K562 (cell line): ENCODE measurements around the gene LRMDA.

Experiments
- BCL6 ChIP-seq: fragments of 250-450 bp; sonication (Bioruptor Pico); IDR thresholded peaks from 2 replicates; pipeline ENCODE4 v1.4.0; 2020
- E2F5 ChIP-seq: sonication (generic); formaldehyde crosslinking; IDR thresholded peaks from 2 replicates; pipeline ENCODE4 v1.8.0; 2022; ENCODE audit warnings: mild to moderate bottlenecking, missing genetic modification reagents
- EZH2 ChIP-seq: IDR thresholded peaks from 2 replicates; pipeline ENCODE4 v1.6.1; 2012; ENCODE audit warnings: low read depth, mild to moderate bottlenecking, inconsistent platforms, low read length, borderline replicate concordance
- KAT2B ChIP-seq: IDR thresholded peaks from one replicate; pipeline ENCODE4 v1.6.1; 2012; ENCODE audit warnings: low read depth, mild to moderate bottlenecking, control low read depth, inconsistent platforms, low read length, moderate library complexity
- MAZ ChIP-seq, 2 experiments: fragments of 450-650 bp in 1 of 2; sonication (generic) in 1 of 2; formaldehyde crosslinking; IDR thresholded peaks in 1 of 2; conservative IDR thresholded peaks in 1 of 2; 2 replicates each; pipeline versions ENCODE4 v1.4.0 to v1.5.0; 2020; ENCODE audit warnings: mild to moderate bottlenecking in 1 of 2, missing genetic modification reagents in 1 of 2
- NCOA1 ChIP-seq: fragments of 450-650 bp; IDR thresholded peaks from 2 replicates; pipeline ENCODE4 v1.6.1; 2016; ENCODE audit warnings: low read depth
- TCF7 ChIP-seq: sonication (generic); IDR thresholded peaks from 2 replicates; pipeline ENCODE4 v1.6.1; 2016; ENCODE audit warnings: antibody characterized with exemption, borderline replicate concordance
- ZNF444 ChIP-seq: fragments of 250-450 bp; sonication (Bioruptor Pico); IDR thresholded peaks from 2 replicates; pipeline ENCODE4 v1.4.0; 2020; ENCODE audit warnings: mild to moderate bottlenecking, moderate library complexity
- ZNF512 ChIP-seq: IDR thresholded peaks from 2 replicates; pipeline ENCODE4 v1.6.1; 2016; ENCODE audit warnings: missing genetic modification characterization, missing compliant biosample characterization
- TF ChIP-seq, protein P1 (sequence below), 2 experiments: fragments of 450-650 bp; conservative IDR thresholded peaks; 2 replicates each; pipeline ENCODE4 v1.6.1; 2017; ENCODE audit warnings: mild to moderate bottlenecking in 2 of 2, moderate library complexity in 2 of 2
- TF ChIP-seq, protein P2 (sequence below), 2 experiments: fragments of 450-650 bp; formaldehyde crosslinking in 1 of 2; IDR thresholded peaks; 2 replicates each; pipeline versions ENCODE4 v1.4.0 to v1.6.1; 2014 to 2020; ENCODE audit warnings: mild to moderate bottlenecking in 2 of 2, borderline replicate concordance in 1 of 2, low read depth in 1 of 2
- TF ChIP-seq, protein P3 (sequence below): sonication (generic); formaldehyde crosslinking; IDR thresholded peaks from 2 replicates; pipeline ENCODE4 v1.8.1; 2022; ENCODE audit warnings: missing genetic modification reagents
- TF ChIP-seq, protein P4 (sequence below), 3 experiments: IDR thresholded peaks in 2 of 3; conservative IDR thresholded peaks in 1 of 3; 2 replicates each; pipeline ENCODE4 v1.5.1; 2011 to 2012; ENCODE audit warnings: low read length in 3 of 3, mild to moderate bottlenecking in 3 of 3, control low read depth in 2 of 3, improper control_type of control experiment in 1 of 3, inconsistent platforms in 1 of 3, low read depth in 1 of 3, mixed read lengths in 1 of 3, moderate library complexity in 1 of 3; ENCODE audit not compliant: insufficient read depth in 2 of 3

DNA sequence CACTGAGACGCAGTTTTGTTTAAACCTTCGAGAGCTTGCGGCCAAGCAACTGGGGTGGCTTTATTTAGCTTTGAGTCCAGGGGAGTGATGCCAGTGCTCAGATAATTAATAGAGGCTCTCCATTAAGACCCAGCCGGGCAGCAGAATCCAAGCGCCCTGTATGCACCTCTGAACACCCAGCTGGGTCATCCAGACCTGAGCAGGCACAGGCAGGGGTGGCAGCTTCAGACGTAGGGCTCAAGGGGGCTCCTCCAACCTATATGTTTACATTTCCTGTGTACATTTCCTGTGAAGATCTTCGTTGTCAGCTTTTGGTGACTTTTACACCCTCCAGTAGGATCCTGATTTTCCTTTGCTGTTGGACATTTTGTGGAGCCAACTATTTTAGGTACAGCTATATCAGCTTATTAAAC, 719.5 kb downstream of the LRMDA start:
- TF ChIP-seq EZH2 (no peak), BCL6 (CRISPR knock-in tag) (no peak), TCF7 (no peak), MAZ (CRISPR knock-in tag; conservative IDR thresholded peaks at IDR 0.05 in 1 of 2, IDR thresholded peaks at IDR 0.05 in 1 of 2) (no peak), ZNF512 (tag) (no peak), ZNF444 (CRISPR knock-in tag) (no peak), KAT2B (no peak), E2F5 (no peak), NCOA1 (no peak)
- TF ChIP-seq, protein P1, sequence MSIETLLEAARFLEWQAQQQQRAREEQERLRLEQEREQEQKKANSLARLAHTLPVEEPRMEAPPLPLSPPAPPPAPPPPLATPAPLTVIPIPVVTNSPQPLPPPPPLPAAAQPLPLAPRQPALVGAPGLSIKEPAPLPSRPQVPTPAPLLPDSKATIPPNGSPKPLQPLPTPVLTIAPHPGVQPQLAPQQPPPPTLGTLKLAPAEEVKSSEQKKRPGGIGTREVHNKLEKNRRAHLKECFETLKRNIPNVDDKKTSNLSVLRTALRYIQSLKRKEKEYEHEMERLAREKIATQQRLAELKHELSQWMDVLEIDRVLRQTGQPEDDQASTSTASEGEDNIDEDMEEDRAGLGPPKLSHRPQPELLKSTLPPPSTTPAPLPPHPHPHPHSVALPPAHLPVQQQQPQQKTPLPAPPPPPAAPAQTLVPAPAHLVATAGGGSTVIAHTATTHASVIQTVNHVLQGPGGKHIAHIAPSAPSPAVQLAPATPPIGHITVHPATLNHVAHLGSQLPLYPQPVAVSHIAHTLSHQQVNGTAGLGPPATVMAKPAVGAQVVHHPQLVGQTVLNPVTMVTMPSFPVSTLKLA (conservative IDR thresholded peaks at IDR 0.05): no peak
- TF ChIP-seq, protein P2, sequence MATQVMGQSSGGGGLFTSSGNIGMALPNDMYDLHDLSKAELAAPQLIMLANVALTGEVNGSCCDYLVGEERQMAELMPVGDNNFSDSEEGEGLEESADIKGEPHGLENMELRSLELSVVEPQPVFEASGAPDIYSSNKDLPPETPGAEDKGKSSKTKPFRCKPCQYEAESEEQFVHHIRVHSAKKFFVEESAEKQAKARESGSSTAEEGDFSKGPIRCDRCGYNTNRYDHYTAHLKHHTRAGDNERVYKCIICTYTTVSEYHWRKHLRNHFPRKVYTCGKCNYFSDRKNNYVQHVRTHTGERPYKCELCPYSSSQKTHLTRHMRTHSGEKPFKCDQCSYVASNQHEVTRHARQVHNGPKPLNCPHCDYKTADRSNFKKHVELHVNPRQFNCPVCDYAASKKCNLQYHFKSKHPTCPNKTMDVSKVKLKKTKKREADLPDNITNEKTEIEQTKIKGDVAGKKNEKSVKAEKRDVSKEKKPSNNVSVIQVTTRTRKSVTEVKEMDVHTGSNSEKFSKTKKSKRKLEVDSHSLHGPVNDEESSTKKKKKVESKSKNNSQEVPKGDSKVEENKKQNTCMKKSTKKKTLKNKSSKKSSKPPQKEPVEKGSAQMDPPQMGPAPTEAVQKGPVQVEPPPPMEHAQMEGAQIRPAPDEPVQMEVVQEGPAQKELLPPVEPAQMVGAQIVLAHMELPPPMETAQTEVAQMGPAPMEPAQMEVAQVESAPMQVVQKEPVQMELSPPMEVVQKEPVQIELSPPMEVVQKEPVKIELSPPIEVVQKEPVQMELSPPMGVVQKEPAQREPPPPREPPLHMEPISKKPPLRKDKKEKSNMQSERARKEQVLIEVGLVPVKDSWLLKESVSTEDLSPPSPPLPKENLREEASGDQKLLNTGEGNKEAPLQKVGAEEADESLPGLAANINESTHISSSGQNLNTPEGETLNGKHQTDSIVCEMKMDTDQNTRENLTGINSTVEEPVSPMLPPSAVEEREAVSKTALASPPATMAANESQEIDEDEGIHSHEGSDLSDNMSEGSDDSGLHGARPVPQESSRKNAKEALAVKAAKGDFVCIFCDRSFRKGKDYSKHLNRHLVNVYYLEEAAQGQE (IDR thresholded peaks at IDR 0.05; ENCODE audit: borderline replicate concordance): no peak
- TF ChIP-seq, protein P2 (CRISPR knock-in tag; IDR thresholded peaks at IDR 0.05; ENCODE audit: low read depth): no peak
- TF ChIP-seq, protein P3, sequence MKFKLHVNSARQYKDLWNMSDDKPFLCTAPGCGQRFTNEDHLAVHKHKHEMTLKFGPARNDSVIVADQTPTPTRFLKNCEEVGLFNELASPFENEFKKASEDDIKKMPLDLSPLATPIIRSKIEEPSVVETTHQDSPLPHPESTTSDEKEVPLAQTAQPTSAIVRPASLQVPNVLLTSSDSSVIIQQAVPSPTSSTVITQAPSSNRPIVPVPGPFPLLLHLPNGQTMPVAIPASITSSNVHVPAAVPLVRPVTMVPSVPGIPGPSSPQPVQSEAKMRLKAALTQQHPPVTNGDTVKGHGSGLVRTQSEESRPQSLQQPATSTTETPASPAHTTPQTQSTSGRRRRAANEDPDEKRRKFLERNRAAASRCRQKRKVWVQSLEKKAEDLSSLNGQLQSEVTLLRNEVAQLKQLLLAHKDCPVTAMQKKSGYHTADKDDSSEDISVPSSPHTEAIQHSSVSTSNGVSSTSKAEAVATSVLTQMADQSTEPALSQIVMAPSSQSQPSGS (CRISPR knock-in tag): no peak
- TF ChIP-seq, protein P4, sequence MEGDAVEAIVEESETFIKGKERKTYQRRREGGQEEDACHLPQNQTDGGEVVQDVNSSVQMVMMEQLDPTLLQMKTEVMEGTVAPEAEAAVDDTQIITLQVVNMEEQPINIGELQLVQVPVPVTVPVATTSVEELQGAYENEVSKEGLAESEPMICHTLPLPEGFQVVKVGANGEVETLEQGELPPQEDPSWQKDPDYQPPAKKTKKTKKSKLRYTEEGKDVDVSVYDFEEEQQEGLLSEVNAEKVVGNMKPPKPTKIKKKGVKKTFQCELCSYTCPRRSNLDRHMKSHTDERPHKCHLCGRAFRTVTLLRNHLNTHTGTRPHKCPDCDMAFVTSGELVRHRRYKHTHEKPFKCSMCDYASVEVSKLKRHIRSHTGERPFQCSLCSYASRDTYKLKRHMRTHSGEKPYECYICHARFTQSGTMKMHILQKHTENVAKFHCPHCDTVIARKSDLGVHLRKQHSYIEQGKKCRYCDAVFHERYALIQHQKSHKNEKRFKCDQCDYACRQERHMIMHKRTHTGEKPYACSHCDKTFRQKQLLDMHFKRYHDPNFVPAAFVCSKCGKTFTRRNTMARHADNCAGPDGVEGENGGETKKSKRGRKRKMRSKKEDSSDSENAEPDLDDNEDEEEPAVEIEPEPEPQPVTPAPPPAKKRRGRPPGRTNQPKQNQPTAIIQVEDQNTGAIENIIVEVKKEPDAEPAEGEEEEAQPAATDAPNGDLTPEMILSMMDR (IDR thresholded peaks at IDR 0.05 in 2 of 3, conservative IDR thresholded peaks at IDR 0.05 in 1 of 3; ENCODE audit: insufficient read depth in 2 of 3, low read depth in 1 of 3, low read length in 3 of 3): no peak
